Nucleus accumbens (tissue), 56 donors: Measurements from ENCODE around the gene ERLEC1.

Source experiments
- DNase-seq, 56 donors: peaks; one replicate each; lab custom pipeline; 2025; lab: John Stamatoyannopoulos, UW

The ERLEC1 gene

GRCh38 chr2:53867773-53868172 lies 80.9 kb downstream of the ERLEC1 start:
- no peak for DNase-seq
